Measurements from ENCODE around the gene MRPL23.

The MRPL23 gene

DNA sequence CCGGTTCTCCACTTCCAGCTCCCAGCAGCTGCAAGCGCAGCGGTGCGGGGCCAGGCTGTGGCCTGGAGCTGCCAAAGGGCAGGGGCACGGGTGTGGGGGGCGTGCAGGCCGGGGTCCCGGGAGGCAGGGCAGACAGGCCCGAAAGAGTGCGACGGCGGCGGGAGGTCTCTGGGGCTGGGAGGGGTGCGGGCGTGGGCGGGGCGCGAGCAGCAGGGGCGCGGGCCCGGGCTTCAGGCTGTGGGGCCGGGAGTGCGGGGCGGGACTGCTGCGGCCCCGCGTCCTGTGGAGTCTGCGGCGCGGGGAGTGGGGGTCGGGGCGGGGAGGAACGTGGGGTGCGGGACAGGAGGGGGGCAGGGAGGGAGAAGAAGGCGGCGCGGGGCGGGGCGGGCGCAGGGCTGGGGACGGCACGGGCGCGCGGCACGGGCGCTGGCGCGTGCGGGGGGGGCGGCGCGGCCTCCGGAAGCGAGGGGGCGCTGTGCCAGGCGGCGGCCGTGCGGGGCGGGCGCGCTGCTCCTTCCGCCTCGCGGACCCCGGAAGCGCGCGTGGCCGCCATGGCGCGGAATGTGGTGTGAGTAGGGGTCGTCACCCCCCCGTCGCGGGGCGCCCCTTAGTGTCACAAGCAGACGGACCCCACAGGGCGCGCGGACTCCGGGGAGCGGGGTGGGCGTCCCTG lies at the start of gene MRPL23:
Gene MRPL23, plus strand, starts transcription at position 521 of the 673 bp plus-strand sequence. Its CDS starts 31 bp downstream, at position 552.
- DNase-seq, result no peak

DNA sequence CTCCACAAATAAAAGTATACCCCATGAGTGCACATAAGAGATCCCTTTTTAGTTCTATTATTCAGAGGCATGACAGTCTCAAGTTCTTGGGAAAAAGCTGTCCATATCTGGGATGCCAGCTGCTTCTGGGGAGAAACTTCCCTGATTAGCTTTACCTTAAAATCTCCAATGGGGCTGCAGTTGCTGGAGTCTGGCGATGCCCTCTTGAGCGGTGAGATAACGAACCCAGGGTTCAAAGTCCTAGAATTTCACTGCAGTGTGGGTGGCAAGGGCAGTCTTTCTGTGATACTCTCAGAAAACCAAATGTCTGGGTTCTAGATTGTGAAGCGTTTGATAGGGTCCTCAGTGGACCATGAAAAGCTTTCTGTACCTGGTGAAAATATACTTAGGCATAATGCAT lies 48.0 kb upstream of the MRPL23 start:
- no peak for DNase-seq

DNA sequence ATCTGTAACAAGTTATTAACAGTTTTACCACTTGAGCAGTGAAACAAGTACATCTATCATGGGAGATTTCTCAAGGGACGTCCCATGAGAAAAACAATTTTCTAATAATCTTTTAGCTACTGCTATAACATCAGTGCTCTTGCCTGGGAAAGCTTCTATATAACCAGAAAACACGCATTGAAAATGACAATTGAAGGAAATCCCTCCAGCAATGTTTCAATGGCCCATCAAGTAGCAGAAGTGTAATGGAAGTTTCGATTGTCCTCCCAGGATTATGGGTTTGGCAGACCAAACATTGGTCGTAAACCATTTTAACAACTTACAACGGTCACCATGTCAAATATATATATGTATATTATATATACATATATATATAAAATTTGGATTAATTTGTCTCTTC lies 47.4 kb upstream of the MRPL23 start:
- no peak for DNase-seq

DNA sequence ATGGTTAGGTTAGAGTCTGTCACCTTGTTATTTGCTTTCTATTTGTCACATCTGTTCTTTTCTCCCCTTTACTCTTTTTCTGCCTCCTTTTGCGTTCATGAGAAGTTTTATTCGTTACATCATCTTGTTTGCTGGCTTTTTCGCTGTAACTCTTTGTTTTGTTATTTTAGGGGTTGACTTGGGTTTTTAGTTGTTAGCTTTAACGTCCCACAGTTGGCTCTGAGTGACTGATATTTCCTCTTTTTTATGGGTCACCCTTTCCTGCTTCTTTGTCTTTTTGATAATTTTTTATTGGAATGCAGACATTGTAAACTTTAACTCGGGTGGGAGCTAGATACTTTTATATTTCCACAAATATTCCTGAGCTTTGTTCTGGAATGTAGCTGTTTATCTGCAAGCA lies 41.0 kb upstream of the MRPL23 start:
- DNase-seq, result no peak

DNA sequence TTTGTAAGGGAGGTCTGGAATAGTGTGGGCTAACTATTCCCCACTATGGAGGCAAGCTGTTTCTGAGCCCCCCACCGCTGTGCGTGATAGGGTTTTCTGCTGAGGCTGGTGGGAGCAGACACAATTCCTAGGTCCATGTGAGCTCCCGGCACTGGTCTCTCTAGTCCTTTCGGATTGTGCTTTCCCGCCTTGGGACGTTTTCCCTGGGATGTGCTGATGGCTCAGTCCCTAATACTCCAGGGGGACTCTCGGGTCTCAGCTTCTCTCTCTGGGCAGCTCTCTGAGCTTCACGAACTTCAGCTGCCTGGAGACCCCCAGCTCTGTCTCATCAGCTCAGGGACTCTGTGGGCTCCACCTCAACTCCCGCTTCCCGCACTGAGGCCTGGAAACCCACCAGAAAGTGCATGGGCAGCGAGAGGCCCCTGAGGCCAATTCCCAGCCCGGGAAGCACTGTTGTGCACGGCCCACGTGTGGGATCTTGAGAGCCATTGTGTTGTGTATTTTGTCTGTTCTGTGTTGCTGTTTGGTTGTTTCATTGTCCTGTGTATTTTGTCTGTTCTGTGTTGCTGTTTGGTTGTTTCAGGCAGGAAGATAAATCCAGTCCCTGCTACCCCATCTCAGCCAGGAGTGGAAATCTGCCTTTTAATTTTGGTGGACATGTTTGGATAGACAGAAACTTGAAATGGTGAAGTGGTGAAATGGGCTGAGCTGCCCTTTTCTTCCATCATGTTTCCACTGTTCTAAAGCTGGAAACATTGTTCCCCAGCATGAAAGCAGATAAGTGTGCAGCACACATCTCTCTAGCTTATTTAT lies 40.3 kb upstream of the MRPL23 start:
- DNase-seq, result no peak

DNA sequence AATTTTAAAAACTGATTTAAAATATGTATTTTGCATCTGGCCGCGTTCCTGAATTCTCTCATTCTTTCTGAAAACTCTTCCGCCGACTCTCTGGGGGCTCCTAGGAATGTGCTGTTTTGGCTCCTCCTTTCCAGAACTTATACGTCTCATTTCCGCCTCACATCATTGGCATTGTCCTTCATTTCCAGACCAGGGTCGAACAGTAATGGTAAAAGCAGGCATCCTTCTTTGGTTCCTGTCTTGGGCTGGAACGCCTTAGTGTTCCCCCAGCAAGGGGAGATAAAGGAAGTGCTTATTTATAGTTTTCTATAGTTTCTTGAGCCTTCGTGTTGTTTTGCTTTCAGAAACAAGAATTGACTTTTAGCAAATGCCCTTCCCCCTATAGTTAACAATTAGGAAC lies 38.5 kb upstream of the MRPL23 start:
- DNase-seq, result no peak

DNA sequence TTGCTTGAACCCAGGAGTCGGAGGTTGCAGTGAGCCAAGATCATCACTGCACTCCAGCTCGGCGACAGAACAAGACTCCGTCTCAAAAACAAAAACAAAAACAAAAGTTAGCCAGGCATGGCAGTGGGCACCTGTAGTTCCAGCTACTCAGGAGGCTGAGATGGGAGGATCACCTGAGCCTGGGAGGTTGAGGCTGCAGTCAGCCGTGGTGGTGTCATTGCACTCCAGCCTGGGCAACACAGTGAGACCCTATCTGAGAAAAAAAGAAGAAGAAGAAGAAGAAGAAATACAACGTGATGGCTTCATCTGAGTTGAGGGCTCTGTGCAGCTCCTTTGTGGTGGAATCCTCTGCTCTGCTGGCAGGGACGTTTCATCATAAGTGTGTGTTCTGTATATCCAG lies 37.6 kb upstream of the MRPL23 start:
- no peak for DNase-seq

DNA sequence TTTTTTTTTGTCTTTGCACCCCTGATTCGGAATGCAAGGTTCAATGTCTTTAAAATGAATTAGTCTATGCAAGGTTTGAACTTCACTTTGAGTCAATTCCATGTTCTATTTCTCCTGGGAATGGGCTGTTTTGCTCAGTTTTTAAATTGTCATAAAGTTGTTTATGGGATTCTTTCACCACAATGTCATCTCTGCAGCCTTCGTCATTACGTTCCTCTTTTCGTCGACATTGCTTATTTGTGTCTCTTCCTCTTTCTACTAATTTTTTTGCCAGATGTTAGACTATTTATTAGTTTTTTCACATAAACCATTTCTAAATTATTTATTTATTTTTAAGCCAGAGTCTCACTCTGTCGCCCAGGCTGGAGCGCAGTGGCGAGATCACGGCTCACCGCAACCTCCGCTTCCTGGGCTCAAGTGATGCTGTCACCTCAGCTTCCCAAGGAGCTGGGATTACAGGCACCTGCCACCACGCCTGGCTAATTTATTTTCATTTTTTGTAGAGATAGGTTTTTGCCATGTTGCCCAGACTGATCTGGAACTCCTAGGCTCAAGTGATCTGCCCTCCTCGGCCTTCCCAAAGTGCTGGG lies 34.7 kb upstream of the MRPL23 start:
- no peak for DNase-seq

DNA sequence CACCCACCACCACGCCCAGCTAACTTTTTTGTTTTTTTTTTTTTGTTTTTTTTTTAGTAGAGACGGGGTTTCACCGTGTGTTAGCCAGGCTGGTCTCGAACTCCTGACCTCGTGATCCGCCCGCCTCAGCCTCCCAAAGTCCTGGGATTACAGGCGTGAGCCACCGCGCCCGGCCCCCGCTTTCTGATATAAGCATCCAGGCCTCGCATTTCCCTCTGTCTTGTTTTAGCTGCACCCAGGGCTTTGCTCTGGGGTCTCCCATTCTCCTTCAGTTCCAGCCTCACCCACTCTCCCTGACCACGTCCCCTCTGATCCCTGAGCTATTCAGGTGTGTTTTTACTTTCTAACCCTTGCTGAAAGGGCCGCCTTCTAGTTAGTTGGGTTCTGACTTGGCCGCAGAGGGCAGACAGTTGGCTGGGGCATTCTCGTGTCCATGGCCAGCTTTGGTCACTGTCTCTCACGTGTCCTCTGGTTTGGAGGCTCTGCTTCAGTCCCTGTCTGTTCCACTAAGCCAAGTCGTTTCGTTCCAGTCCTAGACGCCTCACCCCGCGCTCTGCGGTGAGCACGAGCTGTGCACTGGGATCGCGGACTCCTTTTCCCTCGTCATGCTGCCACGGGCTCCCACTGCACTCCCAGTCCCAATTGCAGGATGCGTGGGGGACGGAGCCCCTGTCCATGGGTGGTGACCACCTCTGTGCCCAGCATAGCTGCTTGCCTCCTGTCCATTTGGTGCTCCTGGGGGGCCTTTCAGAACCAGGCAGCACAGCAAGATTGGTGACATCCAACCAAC lies 33.7 kb upstream of the MRPL23 start:
- no peak for DNase-seq

DNA sequence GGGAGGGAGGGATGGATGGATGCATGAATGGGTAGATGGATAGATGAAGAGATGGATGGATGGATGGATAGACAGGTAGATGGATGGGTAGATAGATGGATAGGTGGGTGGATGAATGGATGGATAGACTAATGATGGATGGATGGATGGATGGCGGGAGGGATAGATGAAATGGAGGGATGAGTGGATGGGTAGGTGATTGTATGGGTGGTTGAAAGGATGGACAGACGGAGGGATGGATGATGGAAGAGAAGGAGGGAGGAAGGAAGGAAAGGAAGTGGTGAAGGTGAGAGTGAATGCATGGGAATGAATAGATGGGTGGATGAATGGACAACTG lies 31.4 kb upstream of the MRPL23 start:
- DNase-seq, result no peak

DNA sequence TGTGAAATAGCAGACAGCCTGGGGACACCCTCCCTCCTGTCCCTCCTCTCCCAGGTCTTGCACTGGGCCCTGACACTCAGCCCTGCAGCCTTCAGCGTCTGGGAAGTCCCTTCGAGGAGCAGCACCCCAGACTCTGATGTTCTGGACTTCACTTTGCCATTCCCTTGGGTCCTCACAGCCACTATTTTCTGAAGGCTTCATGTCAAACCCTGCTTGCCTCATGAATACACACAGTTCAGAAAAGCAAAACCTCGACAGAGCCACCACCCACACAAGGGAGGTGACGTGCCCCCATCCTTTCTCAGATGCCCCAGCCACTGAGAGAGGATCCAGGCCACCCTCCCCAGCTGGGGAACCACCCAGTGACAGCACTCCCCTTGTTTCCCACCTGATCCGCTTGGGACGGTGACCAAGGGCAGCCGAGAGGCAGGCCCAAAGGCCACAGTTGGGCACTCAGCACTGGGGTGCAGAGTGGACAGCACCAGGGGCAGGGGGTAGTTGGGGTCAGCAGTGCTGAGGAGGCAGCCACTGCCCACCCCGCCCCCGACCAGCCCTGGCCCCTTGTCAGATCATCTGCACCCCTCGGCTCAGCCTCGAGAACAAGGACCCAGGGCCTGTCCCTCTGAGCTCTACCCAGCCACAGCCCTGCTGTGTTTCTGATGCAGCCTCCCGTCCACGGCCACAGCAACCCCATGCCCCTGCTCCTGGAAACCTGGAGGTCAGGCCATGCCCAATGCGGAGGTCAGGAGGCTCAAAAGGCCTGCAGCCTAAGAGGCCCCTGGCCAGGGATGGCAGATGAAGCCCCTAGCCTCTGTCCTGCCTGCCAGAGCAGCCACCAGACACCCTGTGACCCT lies 30.8 kb upstream of the MRPL23 start:
- DNase-seq, result no peak

DNA sequence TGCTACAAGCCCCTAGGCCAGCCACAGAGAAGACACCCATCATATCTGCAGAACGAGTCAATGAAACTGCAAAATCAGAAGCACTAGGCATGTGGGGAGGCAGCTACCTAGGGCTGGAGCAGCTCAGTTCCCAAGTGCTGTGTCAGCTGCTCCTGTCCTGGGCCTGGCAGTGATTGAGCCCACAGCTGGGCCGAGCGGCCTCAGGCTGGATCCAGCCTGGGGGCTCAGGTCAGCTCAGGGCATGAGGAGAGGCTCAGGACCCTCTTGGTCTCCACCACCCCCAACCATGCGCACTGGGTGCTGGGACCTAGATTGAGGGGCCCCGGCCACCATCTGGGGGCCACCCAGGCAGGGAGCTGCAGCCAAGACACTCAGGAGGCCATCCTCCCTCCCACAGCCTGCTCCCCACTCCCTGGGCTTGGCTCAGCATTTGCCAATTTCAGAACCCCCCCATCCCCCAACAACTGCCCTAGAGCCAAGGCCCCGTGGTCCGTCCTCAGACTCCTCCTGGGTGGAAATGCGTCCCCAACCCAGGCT lies 30.1 kb upstream of the MRPL23 start:
- no peak for DNase-seq

DNA sequence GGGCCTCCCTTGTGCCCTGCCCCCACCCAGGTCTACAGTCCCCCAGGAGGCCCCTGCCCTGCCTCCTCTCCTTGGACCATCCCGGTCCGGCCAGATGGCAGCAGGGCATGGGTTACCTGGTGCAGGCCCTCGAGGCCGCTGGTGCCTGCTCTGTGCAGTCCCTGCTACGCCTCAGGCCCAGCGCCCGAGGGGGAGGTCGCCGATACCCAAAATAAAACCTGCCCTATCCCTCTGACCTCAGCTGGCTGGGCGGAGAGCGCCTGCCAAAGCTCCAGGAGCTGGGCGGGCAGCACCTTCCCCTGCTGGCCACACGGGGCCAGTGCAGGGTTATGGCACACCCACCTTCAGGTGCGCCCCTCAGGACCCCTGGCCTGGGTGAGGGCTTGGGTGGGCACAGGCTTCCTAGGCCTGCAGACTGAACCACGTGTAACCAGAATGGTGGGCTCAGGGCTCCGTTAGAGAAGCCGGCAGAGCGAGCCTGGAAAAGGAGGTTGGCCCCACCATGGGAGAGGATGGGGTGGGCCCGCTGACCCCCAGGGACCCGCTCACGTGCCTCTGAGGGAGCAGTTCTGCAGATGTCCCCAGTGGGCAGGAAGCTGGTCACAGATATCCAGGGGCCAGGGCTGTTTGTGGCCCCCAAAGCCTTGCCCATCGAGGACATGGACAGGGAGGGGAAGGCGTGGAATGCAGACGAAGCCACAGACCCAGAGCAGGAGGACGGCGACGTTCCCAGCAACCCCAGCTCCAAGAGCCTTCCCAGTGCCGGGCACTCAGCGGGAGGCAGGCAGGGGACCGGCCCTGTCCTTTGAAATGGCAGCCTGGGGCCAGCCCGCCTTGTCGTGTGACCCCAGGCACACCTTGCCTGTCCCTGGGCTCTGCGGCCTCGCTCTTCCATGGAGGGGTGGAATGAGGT lies 29.4 kb upstream of the MRPL23 start:
- no peak for DNase-seq

DNA sequence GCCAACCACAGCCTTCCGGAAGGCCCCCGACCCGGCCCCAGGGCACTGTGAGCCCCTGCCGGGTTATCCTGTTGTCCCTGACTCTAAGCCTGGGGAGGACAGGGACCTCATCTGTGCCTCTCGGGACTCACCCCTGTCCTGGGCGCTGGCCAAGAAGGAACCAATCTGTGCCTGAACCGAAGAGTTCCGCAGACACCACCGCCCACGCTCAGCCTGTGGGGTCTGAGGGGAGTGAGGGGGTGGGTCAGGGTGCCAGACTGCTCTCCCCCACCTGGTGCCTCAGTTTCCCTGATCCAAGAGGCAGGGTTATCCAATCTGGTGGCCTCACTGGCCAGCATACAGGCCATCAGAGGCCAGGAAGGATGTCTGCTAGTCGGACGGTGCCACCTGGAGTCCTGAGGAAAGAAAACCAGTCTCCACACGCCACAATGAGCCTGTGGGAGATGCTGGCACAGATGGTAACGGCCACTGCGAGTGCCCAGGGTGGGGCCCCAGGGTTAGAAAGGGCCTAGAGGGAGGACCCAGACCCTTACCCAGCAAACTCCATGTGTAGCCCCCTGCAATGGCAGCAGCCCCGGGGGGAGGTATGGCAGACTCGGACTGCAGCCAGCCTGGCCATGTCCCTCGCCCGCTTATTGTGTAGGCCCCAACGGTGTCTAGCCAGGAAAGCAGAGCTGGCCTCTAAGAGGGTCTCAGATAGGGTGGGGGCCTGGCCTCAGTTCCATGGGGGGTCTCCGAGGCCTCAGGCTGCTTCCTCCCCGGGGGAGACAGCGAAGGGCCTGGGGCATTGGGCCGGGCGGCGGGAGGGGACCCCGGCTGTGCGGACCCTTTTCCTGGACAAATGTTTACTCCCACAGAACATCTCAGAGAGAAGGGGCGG lies 28.5 kb upstream of the MRPL23 start:
- no peak for DNase-seq

DNA sequence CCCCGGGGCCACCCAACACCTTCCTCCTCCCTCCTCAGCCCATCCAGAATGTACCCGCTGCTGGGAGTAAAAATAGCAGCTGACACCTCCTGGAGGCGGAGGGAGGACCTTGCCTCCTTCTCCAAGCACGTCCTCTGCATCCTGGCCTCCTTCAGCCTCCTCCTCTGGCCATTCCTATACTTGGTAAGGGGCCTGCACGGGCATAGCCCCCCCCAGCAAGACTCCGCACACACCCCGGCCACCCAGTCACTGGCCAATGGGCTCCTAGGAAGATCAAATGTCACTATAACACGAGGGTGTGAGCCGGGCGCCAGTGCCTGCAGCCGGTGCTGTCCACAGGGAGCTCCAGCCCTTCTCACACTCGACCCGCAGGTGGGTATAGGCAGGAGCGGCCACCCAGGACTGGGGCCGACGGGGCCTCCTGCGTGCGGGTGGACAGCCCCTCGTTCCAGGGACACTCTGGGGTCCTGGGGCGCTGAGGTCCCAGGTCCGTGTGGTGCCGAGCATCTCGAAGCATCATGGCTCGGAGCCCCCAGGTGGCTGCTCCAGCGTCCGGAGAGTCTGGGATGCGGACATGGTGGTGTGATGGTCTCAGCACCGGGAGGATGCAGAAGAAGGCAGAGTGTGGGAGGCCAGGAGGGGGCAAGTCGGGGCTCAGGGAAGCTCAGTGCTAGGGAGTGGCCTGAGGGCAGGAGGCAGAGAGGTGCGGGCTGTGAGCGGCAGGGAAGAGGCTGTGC lies 27.6 kb upstream of the MRPL23 start, which contains the start of gene TNNT3:
Gene TNNT3, plus strand, starts transcription at position 313 of the 737 bp plus-strand sequence. CDS start 3,172 bp downstream, outside the sequence.
- no peak for DNase-seq

DNA sequence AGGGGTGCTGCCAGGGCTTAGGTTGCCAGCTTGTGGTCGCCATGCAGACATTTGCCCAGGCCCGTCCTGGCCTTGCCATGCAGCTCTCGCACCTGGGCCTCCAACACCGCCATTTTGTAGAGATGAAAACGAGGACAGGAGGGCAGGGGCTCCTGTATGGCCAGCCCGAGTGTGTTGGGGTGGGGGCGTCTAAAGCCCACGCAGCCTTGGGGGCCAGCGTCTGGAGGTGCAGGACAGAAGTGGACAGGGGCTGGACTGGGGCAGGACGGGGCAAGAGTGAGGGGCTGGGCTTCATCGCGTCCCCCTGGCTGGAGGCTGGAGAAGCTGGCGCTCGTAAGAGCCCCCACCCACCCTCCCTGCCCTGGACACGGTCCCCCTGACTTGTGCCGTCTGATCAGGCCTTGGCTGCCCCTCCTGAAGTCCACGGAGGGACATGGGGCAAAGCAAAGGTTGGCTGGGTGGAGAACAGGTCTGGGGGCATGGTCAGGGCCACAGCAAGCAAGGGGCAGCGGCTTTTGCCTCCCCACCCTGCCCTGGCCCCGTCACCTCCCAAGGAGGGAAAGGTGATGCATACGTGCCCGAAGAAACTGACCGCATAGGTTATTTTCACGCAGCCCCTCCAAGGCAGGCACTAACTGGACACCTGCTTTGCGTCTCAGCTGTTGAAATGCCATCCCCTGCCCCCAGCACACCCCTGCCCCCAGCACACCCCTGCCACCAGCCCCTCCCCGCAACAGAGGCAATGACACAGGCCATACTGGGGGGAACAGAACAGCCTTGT lies 26.8 kb upstream of the MRPL23 start:
- no peak for DNase-seq

DNA sequence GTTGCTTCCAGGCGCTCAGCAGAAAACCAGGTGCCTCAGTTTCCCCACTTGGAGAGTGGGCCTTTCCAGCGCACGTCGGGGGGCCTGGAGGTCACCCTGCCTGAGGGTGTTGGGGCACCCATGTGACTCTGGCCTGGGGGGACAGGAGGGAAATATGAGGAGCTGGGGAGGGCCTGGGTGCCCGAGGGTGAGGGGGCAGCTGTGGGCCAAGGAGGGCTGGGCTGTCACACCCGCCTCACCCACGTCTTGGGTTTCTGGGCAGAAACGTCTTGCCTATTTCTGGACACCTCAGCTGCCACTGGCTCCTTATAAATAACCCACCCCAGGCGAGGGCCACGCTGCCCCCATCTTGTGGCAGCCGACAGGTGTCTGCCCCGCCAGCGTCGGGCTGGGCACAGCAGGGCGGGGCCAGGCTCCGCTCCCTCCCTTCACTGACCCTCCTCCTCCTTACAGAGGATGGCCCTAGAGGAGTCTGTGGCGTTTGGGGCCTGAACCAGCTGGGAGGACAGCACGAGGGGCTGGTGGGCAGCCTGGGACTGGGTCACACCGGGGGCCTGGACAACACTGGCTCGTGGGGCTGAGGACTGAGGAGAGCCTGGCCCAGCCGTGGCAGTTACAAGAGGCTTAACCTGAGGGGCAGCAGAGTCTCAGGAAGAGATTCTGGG lies 26.1 kb upstream of the MRPL23 start:
- DNase-seq, result no peak
